OCI-M2 (cell line): Measurements from ENCODE around the gene INKA2.

Experiments used
- DNase-seq: peaks from one replicate; lab custom pipeline; 2025; ENCODE audit not compliant: unreplicated experiment; lab: John Stamatoyannopoulos, UW

Gene INKA2

GRCh38 chr1:111704776-111705175, 34.4 kb downstream of the INKA2 start:
- DNase-seq, result no peak

GRCh38 chr1:111704240-111704639, 35.0 kb downstream of the INKA2 start:
- no peak for DNase-seq

GRCh38 chr1:111702504-111703050, 36.6 kb downstream of the INKA2 start:
- DNase-seq, result no peak

GRCh38 chr1:111699268-111699667, 39.9 kb downstream of the INKA2 start:
- no peak for DNase-seq

- no peak for DNase-seq
Observed at GRCh38 chr1:111696330-111696729, 42.9 kb downstream of the INKA2 start.

- DNase-seq, result no peak
Observed at GRCh38 chr1:111695801-111696200, 43.4 kb downstream of the INKA2 start.

- no peak for DNase-seq
Observed at GRCh38 chr1:111691886-111692285, 47.3 kb downstream of the INKA2 start.

GRCh38 chr1:111690306-111690617, 48.9 kb downstream of the INKA2 start:
- no peak for DNase-seq
